Neural progenitor cell (in vitro differentiated cells): ENCODE measurements around the gene DDX51. TPM values are rescaled to one million over a fixed set of nuclear protein-coding genes. Genes with fewer than 3 reads are reported as not detected.
A peak's percentile ranks its signal among the peaks of the same experiment; 100 is the strongest.

Experiments used
- DNase-seq: peaks from one replicate; pipeline ENCODE4 v3.0.0-alpha.2; 2016; ENCODE audit warnings: low spot score
- H2AFZ ChIP-seq: fragments of 200-600 bp; sonication (generic); replicated peaks from 2 replicates; pipeline ENCODE4 v1.6.1; 2016; ENCODE audit warnings: antibody characterized with exemption
- H3F3A ChIP-seq: fragments of 200-600 bp; sonication (generic); 2 replicates; pipeline ENCODE4 v1.6.1; 2016; ENCODE audit warnings: antibody characterized with exemption, low read depth
- H3K27ac ChIP-seq: fragments of 200-600 bp; sonication (generic); 2 replicates; pipeline ENCODE4 v1.5.1; 2016; ENCODE audit warnings: mild to moderate bottlenecking
- H3K27me3 ChIP-seq: fragments of 200-600 bp; sonication (generic); 2 replicates; pipeline ENCODE4 v1.6.1; 2016; ENCODE audit warnings: mild to moderate bottlenecking, moderate library complexity
- H3K36me3 ChIP-seq: fragments of 200-600 bp; sonication (generic); 2 replicates; pipeline ENCODE4 v1.5.1; 2016
- H3K4me1 ChIP-seq: fragments of 200-600 bp; sonication (generic); 2 replicates; pipeline ENCODE4 v1.6.1; 2016; ENCODE audit warnings: mixed run types
- H3K4me2 ChIP-seq: fragments of 200-600 bp; sonication (generic); 2 replicates; pipeline ENCODE4 v1.6.1; 2016
- H3K4me3 ChIP-seq: fragments of 200-600 bp; sonication (generic); 2 replicates; pipeline ENCODE4 v1.5.1; 2016
- H3K79me2 ChIP-seq: fragments of 200-600 bp; sonication (generic); 2 replicates; pipeline ENCODE4 v1.6.1; 2016; ENCODE audit warnings: low read depth
- H3K9ac ChIP-seq: fragments of 200-600 bp; sonication (generic); 2 replicates; pipeline ENCODE4 v1.6.1; 2016
- H3K9me3 ChIP-seq: fragments of 200-600 bp; sonication (generic); 2 replicates; pipeline ENCODE4 v1.5.1; 2016; ENCODE audit warnings: low read depth
- H4K20me1 ChIP-seq: fragments of 200-600 bp; sonication (generic); 2 replicates; pipeline ENCODE4 v1.6.1; 2016; ENCODE audit warnings: low read depth
- H3K27ac Mint-ChIP-seq: 3 replicates; pipeline ENCODE4 v1.8.0; 2021; ENCODE audit warnings: mixed read lengths
- H3K27me3 Mint-ChIP-seq: 2 replicates; pipeline ENCODE4 v1.8.0; 2022; ENCODE audit warnings: low read depth, mild to moderate bottlenecking, inconsistent platforms, moderate library complexity, mixed read lengths; ENCODE audit not compliant: insufficient read depth
- H3K36me3 Mint-ChIP-seq: 3 replicates; pipeline ENCODE4 v1.8.0; 2021; ENCODE audit warnings: mixed read lengths
- H3K4me1 Mint-ChIP-seq: 3 replicates; pipeline ENCODE4 v1.8.0; 2021; ENCODE audit warnings: mixed read lengths
- H3K4me3 Mint-ChIP-seq: 3 replicates; pipeline ENCODE4 v1.8.0; 2021; ENCODE audit warnings: mild to moderate bottlenecking, moderate library complexity, mixed read lengths
- H3K9me3 Mint-ChIP-seq: 3 replicates; pipeline ENCODE4 v1.8.0; 2020; ENCODE audit warnings: mixed read lengths
- EZH2 ChIP-seq: fragments of 200-600 bp; sonication (generic); IDR thresholded peaks from 2 replicates; pipeline ENCODE4 v1.6.1; 2017; ENCODE audit warnings: antibody characterized with exemption, mild to moderate bottlenecking, moderate library complexity
- EZH2phosphoT487 ChIP-seq: fragments of 200-600 bp; sonication (generic); IDR thresholded peaks from 2 replicates; pipeline ENCODE4 v1.6.1; 2017; ENCODE audit warnings: antibody characterized with exemption
- total RNA-seq: library from RNA; depleted of rRNA; stranded (reverse); fragments of >200 nt; gene quantifications from 2 replicates; pipeline ENCODE4 v1.2.3, GENCODE V29; 2015; ENCODE audit warnings: low replicate concordance
- TF ChIP-seq, protein P1 (sequence below): fragments of 200-600 bp; sonication (generic); IDR thresholded peaks from 2 replicates; pipeline ENCODE4 v1.5.1; 2017; ENCODE audit warnings: antibody characterized with exemption, mild to moderate bottlenecking

DDX51 gene
- total RNA-seq, 1 donor from 2014 or later: 8.5 TPM

DNA sequence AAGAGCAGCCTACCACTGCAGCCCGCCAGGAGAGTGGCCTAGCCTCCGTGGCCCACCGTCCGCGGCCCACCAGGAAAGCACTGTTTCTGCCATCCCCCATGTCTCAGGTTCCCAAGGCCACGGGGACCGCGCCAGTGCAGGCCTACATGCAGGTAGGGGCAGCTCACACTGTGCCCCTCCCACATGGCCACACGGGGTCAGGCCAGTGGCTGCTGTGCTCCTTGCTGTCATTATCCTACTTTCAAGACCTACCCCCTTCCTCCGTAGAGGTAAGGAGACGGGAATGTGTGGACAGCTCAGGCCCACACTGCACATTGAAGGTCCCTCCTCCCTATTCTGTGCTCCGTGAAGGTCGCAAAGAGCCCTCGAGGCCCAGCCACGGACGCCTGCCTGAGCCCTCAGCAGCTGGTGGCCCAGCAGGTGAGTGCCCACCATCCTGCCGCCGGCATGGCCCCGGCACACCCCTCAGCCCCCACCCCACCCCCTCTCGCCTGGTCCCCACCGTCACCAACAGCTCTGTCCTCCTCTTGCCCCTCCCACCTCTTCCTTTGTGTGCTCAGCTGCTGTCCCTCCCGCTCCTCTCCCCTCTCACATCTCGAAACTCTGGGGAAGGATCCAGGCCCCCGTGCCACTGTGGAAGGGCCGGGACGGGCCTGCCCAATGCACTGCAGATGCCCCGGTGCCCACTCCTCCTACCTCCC, 10.0 kb downstream of the DDX51 start:
- Histone ChIP-seq H2AFZ (no peak overlapping the region), H3K4me3 (no peak overlapping the region), H3K36me3 (peaks cover under 1% of the 10 kb centered on the region), H3K79me2 (no peaks in the 10 kb centered on the region), H3K27me3 (no peaks in the 10 kb centered on the region), H4K20me1 (no peaks in the 10 kb centered on the region), H3K9me3 (no peaks in the 10 kb centered on the region), H3K27ac (no peak overlapping the region), H3K9ac (no peak overlapping the region), H3K4me2 (no peak overlapping the region), H3K4me1 (no peaks in the 10 kb centered on the region), H3F3A (peaks cover 17% of the 10 kb centered on the region)
- no peak for TF ChIP-seq EZH2
- TF ChIP-seq EZH2phosphoT487: no peak
- TF ChIP-seq, protein P1, sequence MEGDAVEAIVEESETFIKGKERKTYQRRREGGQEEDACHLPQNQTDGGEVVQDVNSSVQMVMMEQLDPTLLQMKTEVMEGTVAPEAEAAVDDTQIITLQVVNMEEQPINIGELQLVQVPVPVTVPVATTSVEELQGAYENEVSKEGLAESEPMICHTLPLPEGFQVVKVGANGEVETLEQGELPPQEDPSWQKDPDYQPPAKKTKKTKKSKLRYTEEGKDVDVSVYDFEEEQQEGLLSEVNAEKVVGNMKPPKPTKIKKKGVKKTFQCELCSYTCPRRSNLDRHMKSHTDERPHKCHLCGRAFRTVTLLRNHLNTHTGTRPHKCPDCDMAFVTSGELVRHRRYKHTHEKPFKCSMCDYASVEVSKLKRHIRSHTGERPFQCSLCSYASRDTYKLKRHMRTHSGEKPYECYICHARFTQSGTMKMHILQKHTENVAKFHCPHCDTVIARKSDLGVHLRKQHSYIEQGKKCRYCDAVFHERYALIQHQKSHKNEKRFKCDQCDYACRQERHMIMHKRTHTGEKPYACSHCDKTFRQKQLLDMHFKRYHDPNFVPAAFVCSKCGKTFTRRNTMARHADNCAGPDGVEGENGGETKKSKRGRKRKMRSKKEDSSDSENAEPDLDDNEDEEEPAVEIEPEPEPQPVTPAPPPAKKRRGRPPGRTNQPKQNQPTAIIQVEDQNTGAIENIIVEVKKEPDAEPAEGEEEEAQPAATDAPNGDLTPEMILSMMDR: peak; percentile 16
- Mint-ChIP-seq H3K36me3 (peaks cover 11% of the 10 kb centered on the region), H3K9me3 (no peaks in the 10 kb centered on the region), H3K27ac (no peak overlapping the region), H3K27me3 (peaks cover 9% of the 10 kb centered on the region), H3K4me1 (peaks cover 2% of the 10 kb centered on the region), H3K4me3 (no peak overlapping the region)
- peak; percentile 41 for DNase-seq

DNA sequence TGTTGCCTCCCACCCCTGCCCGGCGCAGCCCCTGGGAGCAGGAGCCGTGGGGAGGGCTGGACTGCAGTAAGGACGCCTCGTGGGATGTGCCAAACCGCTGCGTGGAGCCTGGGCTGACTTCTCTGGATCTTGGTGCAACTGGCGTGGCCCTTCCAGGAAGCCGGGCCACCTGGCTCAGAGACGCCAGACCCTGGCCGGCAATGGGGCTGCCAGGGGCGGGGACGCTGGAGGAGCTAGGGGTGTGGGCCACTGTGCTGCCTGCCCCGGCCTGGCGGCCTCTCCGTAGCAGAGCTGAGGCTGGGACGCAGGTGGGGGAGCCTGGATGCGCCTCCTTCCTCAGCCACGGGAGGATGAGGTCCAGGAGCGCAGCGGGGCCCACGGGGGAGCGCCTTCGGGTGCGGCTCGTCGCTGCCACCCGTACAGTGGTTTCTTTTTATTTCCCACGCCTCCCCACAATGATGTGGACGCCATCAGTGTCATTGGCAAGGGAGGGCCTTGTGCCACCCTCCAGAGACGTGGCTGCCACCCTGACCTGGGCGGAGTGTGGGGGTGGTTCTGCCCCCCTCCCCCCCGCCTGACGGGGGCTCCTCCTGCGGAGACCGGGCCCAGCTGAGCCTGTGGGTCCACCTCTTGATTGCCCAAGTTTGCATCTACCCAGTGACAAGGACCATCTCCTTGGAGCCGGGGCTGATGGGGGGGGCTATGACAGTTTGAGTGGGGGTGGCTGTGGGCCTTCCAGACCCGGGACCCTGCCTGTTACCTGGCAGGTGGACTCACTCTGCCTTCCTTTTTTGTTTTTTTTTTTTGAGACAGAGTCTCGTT, 11.3 kb downstream of the DDX51 start:
- Histone ChIP-seq H3K9ac (no peak overlapping the region), H3K79me2 (no peaks in the 10 kb centered on the region), H3K27ac (no peak overlapping the region), H3K4me2 (no peak overlapping the region), H3K36me3 (peaks cover 12% of the 10 kb centered on the region), H3K4me3 (no peak overlapping the region), H3F3A (peaks cover 17% of the 10 kb centered on the region), H3K27me3 (no peaks in the 10 kb centered on the region), H4K20me1 (no peaks in the 10 kb centered on the region), H3K9me3 (peaks cover 9% of the 10 kb centered on the region), H2AFZ (no peak overlapping the region), H3K4me1 (no peaks in the 10 kb centered on the region)
- peaks cover 2% of the 10 kb centered on the region for H3K4me1 Mint-ChIP-seq
- TF ChIP-seq, protein P1: no peak
- TF ChIP-seq EZH2phosphoT487: no peak
- no peak for TF ChIP-seq EZH2
- H3K27ac Mint-ChIP-seq: no peak overlapping the region
- peaks cover 8% of the 10 kb centered on the region for H3K27me3 Mint-ChIP-seq
- peaks cover 3% of the 10 kb centered on the region for H3K9me3 Mint-ChIP-seq
- H3K36me3 Mint-ChIP-seq: peaks cover 16% of the 10 kb centered on the region
- no peak overlapping the region for H3K4me3 Mint-ChIP-seq
- DNase-seq: no peak

DNA sequence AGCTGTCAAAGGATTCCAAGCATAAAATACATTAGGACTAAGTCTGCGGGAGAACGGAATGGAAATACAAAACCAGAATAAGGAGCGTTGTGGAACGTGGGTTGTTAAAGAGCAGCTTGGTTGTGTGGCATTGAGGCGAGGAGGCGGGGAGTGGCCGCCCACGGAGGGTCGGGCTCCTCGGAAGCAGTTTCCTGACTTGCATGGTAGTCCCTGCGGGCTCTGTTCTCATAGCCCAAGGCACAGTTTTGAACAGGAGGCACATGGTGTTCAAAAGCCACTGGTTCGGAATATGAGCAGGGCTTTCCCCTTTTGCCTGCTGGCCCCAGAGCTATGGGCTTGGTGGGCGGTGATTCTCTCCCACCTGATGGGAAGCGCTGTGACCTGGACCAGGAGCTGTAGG, 12.2 kb downstream of the DDX51 start:
- Histone ChIP-seq H3K27me3 (no peaks in the 10 kb centered on the region), H3F3A (peaks cover 12% of the 10 kb centered on the region), H4K20me1 (no peaks in the 10 kb centered on the region), H2AFZ (no peak overlapping the region), H3K36me3 (peaks cover 20% of the 10 kb centered on the region), H3K4me2 (no peak overlapping the region), H3K9ac (no peak overlapping the region), H3K4me1 (no peaks in the 10 kb centered on the region), H3K4me3 (no peak overlapping the region), H3K27ac (no peak overlapping the region), H3K79me2 (no peaks in the 10 kb centered on the region), H3K9me3 (peaks cover 9% of the 10 kb centered on the region)
- Mint-ChIP-seq H3K4me3 (no peak overlapping the region), H3K27ac (no peak overlapping the region), H3K36me3 (peaks cover 23% of the 10 kb centered on the region), H3K9me3 (peaks cover 6% of the 10 kb centered on the region), H3K27me3 (peaks cover 10% of the 10 kb centered on the region), H3K4me1 (peaks cover 2% of the 10 kb centered on the region)
- no peak for DNase-seq
- TF ChIP-seq, protein P1: no peak
- TF ChIP-seq EZH2phosphoT487: no peak
- no peak for TF ChIP-seq EZH2
